ENCODE data around the gene EXOC3.

Gene EXOC3

DNA sequence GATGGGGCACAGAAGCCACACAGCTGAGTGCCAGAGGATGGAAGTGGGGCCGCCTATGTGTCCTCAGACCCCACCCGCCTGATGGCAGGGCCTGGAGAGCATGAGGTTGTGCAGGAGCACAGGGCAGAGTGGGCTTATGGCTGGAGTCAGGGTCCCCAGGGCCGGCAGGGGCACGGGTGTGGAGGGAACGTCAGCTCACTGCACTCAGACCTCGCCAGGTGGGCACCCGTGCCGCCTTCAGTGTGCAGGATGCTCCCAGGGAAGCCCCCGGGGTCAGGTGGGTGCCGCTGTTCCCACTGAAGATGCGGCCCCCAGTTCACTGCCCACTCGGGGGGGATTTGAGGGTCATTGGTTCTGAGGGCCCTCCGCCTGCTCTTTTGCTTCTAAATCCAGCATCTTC lies 34.9 kb downstream of the EXOC3 start:
- Histone ChIP-seq H4K20me1 (ENCODE audit: insufficient read depth, low read length, poor library complexity, severe bottlenecking) (peaks cover 6% of the 10 kb centered on the region), H3K9ac (ENCODE audit: low read depth, low read length, poor library complexity, severe bottlenecking) (no peak overlapping the region), H3K9me2 (replicated peaks; ENCODE audit: low read depth, low read length) (no peaks in the 10 kb centered on the region)

DNA sequence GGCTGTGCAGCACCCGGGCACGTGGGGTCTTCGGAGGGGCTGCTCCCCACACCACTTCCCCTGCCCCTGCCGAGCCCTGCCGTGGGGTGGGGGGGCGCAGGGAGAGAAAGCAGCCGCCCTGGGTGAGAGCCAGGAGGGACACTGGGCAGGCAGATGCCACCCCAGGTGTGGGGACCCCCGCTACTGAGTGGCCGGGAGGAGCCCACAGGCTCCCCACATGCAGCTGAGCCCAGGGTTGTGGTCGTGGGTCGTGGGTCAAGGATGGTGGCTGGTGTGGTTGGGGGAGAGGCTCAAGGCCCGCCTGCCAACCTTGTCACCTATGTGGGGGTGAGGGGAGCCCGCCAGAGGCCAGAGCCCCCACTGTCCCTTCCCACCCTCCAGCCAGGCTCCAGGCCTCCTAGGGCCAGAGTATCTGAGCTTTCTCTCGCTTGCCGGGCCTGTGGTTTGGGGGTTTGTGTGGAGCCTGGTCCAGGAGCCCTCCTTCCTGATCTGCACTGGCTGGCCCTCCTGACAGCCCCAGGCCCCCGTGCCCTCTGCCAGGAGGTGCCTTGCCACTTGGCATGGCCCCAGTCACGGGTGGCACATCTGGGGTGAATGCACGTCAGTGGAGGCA lies 35.5 kb downstream of the EXOC3 start:
- Histone ChIP-seq H3K9ac (ENCODE audit: low read depth, low read length, poor library complexity, severe bottlenecking) (no peak overlapping the region), H3K79me2 (ENCODE audit: insufficient read depth, low read length) (peaks cover 5% of the 10 kb centered on the region; the same call in 1 of the 2 replicates), H3F3A (ENCODE audit: low read depth) (no peaks in the 10 kb centered on the region), H3K4me3 (ENCODE audit: low read length, poor library complexity, severe bottlenecking) (no peak overlapping the region), H3K9me2 (replicated peaks; ENCODE audit: low read depth, low read length) (no peaks in the 10 kb centered on the region), H3K27me3 (ENCODE audit: insufficient read depth, low read length, poor library complexity, severe bottlenecking) (peaks cover 3% of the 10 kb centered on the region), H3K36me3 (ENCODE audit: insufficient read depth, low read length) (no peaks in the 10 kb centered on the region), H3K4me2 (ENCODE audit: low read depth, low read length, poor library complexity, severe bottlenecking) (no peak overlapping the region), H2AFZ (ENCODE audit: low read length) (no peak overlapping the region), H3K4me1 (ENCODE audit: insufficient read depth, low read length, poor library complexity, severe bottlenecking) (peaks cover 7% of the 10 kb centered on the region), H3K9me3 (ENCODE audit: insufficient read depth, low read depth, low read length) (no peaks in the 10 kb centered on the region), H4K20me1 (ENCODE audit: insufficient read depth, low read length, poor library complexity, severe bottlenecking) (peaks cover 5% of the 10 kb centered on the region)
- TF ChIP-seq, protein P1, sequence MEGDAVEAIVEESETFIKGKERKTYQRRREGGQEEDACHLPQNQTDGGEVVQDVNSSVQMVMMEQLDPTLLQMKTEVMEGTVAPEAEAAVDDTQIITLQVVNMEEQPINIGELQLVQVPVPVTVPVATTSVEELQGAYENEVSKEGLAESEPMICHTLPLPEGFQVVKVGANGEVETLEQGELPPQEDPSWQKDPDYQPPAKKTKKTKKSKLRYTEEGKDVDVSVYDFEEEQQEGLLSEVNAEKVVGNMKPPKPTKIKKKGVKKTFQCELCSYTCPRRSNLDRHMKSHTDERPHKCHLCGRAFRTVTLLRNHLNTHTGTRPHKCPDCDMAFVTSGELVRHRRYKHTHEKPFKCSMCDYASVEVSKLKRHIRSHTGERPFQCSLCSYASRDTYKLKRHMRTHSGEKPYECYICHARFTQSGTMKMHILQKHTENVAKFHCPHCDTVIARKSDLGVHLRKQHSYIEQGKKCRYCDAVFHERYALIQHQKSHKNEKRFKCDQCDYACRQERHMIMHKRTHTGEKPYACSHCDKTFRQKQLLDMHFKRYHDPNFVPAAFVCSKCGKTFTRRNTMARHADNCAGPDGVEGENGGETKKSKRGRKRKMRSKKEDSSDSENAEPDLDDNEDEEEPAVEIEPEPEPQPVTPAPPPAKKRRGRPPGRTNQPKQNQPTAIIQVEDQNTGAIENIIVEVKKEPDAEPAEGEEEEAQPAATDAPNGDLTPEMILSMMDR (conservative IDR thresholded peaks at IDR 0.05; ENCODE audit: low read length) = no peak
- TF ChIP-seq EZH2phosphoT487 (IDR thresholded peaks at IDR 0.05; ENCODE audit: borderline replicate concordance) = no peak

More for the DNA sequence above, 34.9 kb downstream of the EXOC3 start:
- peaks cover under 1% of the 10 kb centered on the region for H3K4me1 ChIP-seq (ENCODE audit: insufficient read depth, low read length, poor library complexity, severe bottlenecking)
- H3K4me3 ChIP-seq (ENCODE audit: low read length, poor library complexity, severe bottlenecking) = no peak overlapping the region
- H3K36me3 ChIP-seq (ENCODE audit: insufficient read depth, low read length) = no peaks in the 10 kb centered on the region
- H3K27me3 ChIP-seq (ENCODE audit: insufficient read depth, low read length, poor library complexity, severe bottlenecking) = peaks cover 6% of the 10 kb centered on the region
- TF ChIP-seq EZH2phosphoT487 (IDR thresholded peaks at IDR 0.05; ENCODE audit: borderline replicate concordance) = no peak
- TF ChIP-seq, protein P1 (conservative IDR thresholded peaks at IDR 0.05; ENCODE audit: low read length) = no peak
- peaks cover 7% of the 10 kb centered on the region; the same call in 1 of the 2 replicates for H3K79me2 ChIP-seq (ENCODE audit: insufficient read depth, low read length)
- no peak overlapping the region for H2AFZ ChIP-seq (ENCODE audit: low read length)
- H3K9me3 ChIP-seq (ENCODE audit: insufficient read depth, low read depth, low read length) = no peaks in the 10 kb centered on the region
- H3K4me2 ChIP-seq (ENCODE audit: low read depth, low read length, poor library complexity, severe bottlenecking) = no peak overlapping the region
- no peaks in the 10 kb centered on the region for H3F3A ChIP-seq (ENCODE audit: low read depth)

DNA sequence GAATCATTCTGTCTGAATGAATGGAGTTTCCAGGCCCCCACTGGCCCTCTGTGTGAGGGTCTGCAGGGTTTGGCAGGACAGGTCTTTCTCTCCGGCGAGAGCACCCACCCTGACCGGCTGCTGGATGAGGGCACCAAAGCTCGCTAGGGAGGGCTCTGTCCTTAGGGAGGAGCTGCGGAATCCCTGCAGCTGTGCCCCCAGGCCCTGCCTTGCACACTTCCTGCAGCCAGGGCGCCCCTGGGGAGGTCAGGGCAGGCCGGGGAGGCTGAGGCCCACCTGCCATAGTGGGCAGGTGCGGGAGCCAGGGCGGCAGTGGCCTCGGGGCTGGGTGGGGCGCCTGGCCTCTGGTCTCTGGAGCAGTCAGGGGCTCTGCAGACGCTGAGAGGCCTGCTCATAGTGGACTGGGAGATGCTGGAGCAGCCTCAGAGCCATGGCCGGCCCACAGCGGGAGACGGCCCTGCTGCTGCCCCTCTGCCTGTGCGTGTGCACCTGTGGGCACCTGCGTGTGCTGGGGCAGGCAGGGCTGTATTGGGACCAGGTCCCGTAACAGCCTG lies 36.1 kb downstream of the EXOC3 start:
- Histone ChIP-seq H3F3A (ENCODE audit: low read depth) (no peaks in the 10 kb centered on the region), H2AFZ (ENCODE audit: low read length) (no peak overlapping the region), H3K9me3 (ENCODE audit: insufficient read depth, low read depth, low read length) (no peaks in the 10 kb centered on the region), H4K20me1 (ENCODE audit: insufficient read depth, low read length, poor library complexity, severe bottlenecking) (no peaks in the 10 kb centered on the region), H3K4me1 (ENCODE audit: insufficient read depth, low read length, poor library complexity, severe bottlenecking) (peaks cover 11% of the 10 kb centered on the region), H3K4me3 (ENCODE audit: low read length, poor library complexity, severe bottlenecking) (no peak overlapping the region), H3K79me2 (ENCODE audit: insufficient read depth, low read length) (no peaks in the 10 kb centered on the region), H3K36me3 (ENCODE audit: insufficient read depth, low read length) (no peaks in the 10 kb centered on the region), H3K27me3 (ENCODE audit: insufficient read depth, low read length, poor library complexity, severe bottlenecking) (no peaks in the 10 kb centered on the region), H3K9me2 (replicated peaks; ENCODE audit: low read depth, low read length) (no peaks in the 10 kb centered on the region), H3K9ac (ENCODE audit: low read depth, low read length, poor library complexity, severe bottlenecking) (no peak overlapping the region), H3K4me2 (ENCODE audit: low read depth, low read length, poor library complexity, severe bottlenecking) (no peak overlapping the region)
- no peak for TF ChIP-seq EZH2phosphoT487 (IDR thresholded peaks at IDR 0.05; ENCODE audit: borderline replicate concordance)
- TF ChIP-seq, protein P1 (conservative IDR thresholded peaks at IDR 0.05; ENCODE audit: low read length) = no peak
